ENCODE results near the gene BPIFB1.

GRCh38 chr20:33249456-33249855 is 33.6 kb upstream of the BPIFB1 start:
- no peak for TF ChIP-seq CTCF (IDR thresholded peaks at IDR 0.05)
- TF ChIP-seq ATF3 (CRISPR knock-in tag; conservative IDR thresholded peaks at IDR 0.05) = no peak
- TF ChIP-seq SMAD3 (CRISPR knock-in tag; IDR thresholded peaks at IDR 0.05; ENCODE audit: borderline replicate concordance) = no peak
- TF ChIP-seq FOXP1 (CRISPR knock-in tag; IDR thresholded peaks at IDR 0.05; ENCODE audit: borderline replicate concordance) = no peak
- no peak for TF ChIP-seq ZNF671 (CRISPR knock-in tag; IDR thresholded peaks at IDR 0.05)
- TF ChIP-seq TEAD1 (CRISPR knock-in tag; IDR thresholded peaks at IDR 0.05) = no peak
- no peak for TF ChIP-seq E2F5 (CRISPR knock-in tag; IDR thresholded peaks at IDR 0.05)
- TF ChIP-seq JUN (CRISPR knock-in tag; IDR thresholded peaks at IDR 0.05) = no peak
- TF ChIP-seq ZNF138 (CRISPR knock-in tag; conservative IDR thresholded peaks at IDR 0.05) = no peak
- TF ChIP-seq ESRRA (CRISPR knock-in tag; IDR thresholded peaks at IDR 0.05; ENCODE audit: borderline replicate concordance) = no peak
- no peak for TF ChIP-seq ZMAT4 (CRISPR knock-in tag; IDR thresholded peaks at IDR 0.05)
- TF ChIP-seq FOXJ3 (CRISPR knock-in tag; IDR thresholded peaks at IDR 0.05; ENCODE audit: borderline replicate concordance) = no peak
- no peak for TF ChIP-seq MAX (CRISPR knock-in tag; IDR thresholded peaks at IDR 0.05)
- no peak for TF ChIP-seq ZNF416 (CRISPR knock-in tag; IDR thresholded peaks at IDR 0.05)
